Measurements from ENCODE around the gene POU5F2.

- TF ChIP-seq POLR2A (IDR thresholded peaks at IDR 0.05; ENCODE audit: low read depth, low read length) (no peak), CTCF (conservative IDR thresholded peaks at IDR 0.05; ENCODE audit: low read depth, low read length) (no peak), RCOR1 (IDR thresholded peaks at IDR 0.05; ENCODE audit: insufficient replicate concordance, low read length) (no peak), FOS (IDR thresholded peaks at IDR 0.05; ENCODE audit: low read depth, low read length) (no peak), CHD1 (IDR thresholded peaks at IDR 0.05; ENCODE audit: low read depth, low read length) (no peak)
These were observed 44.1 kb upstream of the POU5F2 start for GRCh38 chr5:93785475-93785874.

Measured in IMR-90 (cell line).